Gastrocnemius medialis (tissue), 4 donors: ENCODE results near the gene PACS2. TPM values are rescaled to one million over a fixed set of nuclear protein-coding genes. Genes with fewer than 3 reads are reported as not detected.
A peak's percentile ranks its signal among the peaks of the same experiment; 100 is the strongest.

Source experiments
- ATAC-seq, 2 donors: fragments of 150-250 bp; one replicate each; pipeline ENCODE4 v1.9.1; 2016
- DNase-seq, 2 donors: peaks; one replicate each; pipeline ENCODE4 v3.0.0-alpha.2; 2019
- H3K27ac ChIP-seq, 4 donors: fragments of 200-600 bp; sonication (generic); 1 replicate in 1 of 4; 2 replicates in 3 of 4; pipeline ENCODE4 v1.5.1; 2016 to 2018; ENCODE audit warnings: mild to moderate bottlenecking in 2 of 4, moderate library complexity in 1 of 4
- H3K27me3 ChIP-seq, 3 donors: fragments of 200-600 bp; sonication (generic) in 2 of 3; 1 replicate in 1 of 3; 2 replicates in 2 of 3; pipeline versions ENCODE4 v1.5.1 to v1.6.0; 2016 to 2019; ENCODE audit warnings: mild to moderate bottlenecking in 1 of 3, moderate library complexity in 1 of 3
- H3K36me3 ChIP-seq, 2 donors: fragments of 200-600 bp; sonication (generic) in 1 of 2; one replicate each; pipeline ENCODE4 v1.5.1; 2017 to 2018
- H3K4me1 ChIP-seq, 2 donors: fragments of 200-600 bp; sonication (generic) in 1 of 2; one replicate each; pipeline ENCODE4 v1.5.1; 2016 to 2017; ENCODE audit warnings: mild to moderate bottlenecking in 2 of 2
- H3K4me3 ChIP-seq, 4 donors: fragments of 200-600 bp; sonication (generic) in 3 of 4; 1 replicate in 1 of 4; 2 replicates in 3 of 4; pipeline ENCODE4 v1.5.1; 2016 to 2019; ENCODE audit warnings: mild to moderate bottlenecking in 2 of 4
- H3K9me3 ChIP-seq, 3 donors: fragments of 200-600 bp; sonication (generic) in 2 of 3; 1 replicate in 1 of 3; 2 replicates in 2 of 3; pipeline ENCODE4 v1.5.1; 2016 to 2019
- POLR2A ChIP-seq, 2 donors: fragments of 450-650 bp; IDR thresholded peaks; one replicate each; pipeline ENCODE4 v1.6.1; 2017; ENCODE audit warnings: antibody characterized with exemption in 2 of 2, mild to moderate bottlenecking in 2 of 2, moderate library complexity in 2 of 2
- in situ Hi-C, 4 donors: fragments of 200-750 bp; cut with MboI; loops; one replicate each; pipeline versions ENCODE4 v1.15.0 to v1.8.0; 2017; ENCODE audit warnings: low sequenced_read_pairs in 4 of 4
- intact Hi-C: fragments of 100-400 bp; cut with DNase I; formaldehyde crosslinking; loops from one replicate; pipeline ENCODE4 v1.15.1; 2023; ENCODE audit warnings: low total_unique reads
- total RNA-seq, 4 donors: library from RNA; depleted of rRNA; stranded (reverse); fragments of >200 nt; gene quantifications; one replicate each; pipeline versions ENCODE4 v1.1.0 to v1.2.3, GENCODE V29; 2016
- TF ChIP-seq, protein P1 (sequence below), 5 experiments: fragments of 450-650 bp in 3 of 5; fragments of 200-600 bp in 2 of 5; sonication (generic) in 2 of 5; IDR thresholded peaks in 4 of 5; conservative IDR thresholded peaks in 1 of 5; 1 replicate in 4 of 5; 2 replicates in 1 of 5; pipeline ENCODE4 v1.5.1; 2016 to 2019; ENCODE audit warnings: antibody characterized with exemption in 5 of 5, mild to moderate bottlenecking in 3 of 5, moderate library complexity in 3 of 5

Gene PACS2
- total RNA-seq, 4 donors from 2014 or later, result 81.0 to 115 (median 93.1) TPM

DNA sequence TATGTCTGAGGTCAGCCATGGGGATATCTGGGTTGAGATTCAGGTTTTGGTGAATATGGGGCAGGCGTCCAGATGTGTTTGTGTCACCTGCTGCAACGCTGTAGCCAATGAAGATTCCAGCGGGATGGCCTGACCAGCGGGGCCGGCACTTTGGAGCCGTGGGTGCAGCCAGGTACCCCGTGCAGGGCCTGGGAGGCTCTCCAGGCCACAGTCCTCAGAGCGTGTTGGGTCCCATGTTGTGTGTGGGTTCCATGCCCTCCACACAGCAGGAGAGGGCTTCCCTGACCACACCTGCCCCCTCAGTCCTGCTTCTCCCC lies 80.9 kb downstream of the PACS2 start:
- no peak overlapping the region for H3K27ac ChIP-seq
- no peaks in the 10 kb centered on the region for H3K9me3 ChIP-seq
- DNase-seq, result no peak
- no peaks in the 10 kb centered on the region for H3K27me3 ChIP-seq
- H3K4me3 ChIP-seq, result no peak overlapping the region
- TF ChIP-seq, protein P1, sequence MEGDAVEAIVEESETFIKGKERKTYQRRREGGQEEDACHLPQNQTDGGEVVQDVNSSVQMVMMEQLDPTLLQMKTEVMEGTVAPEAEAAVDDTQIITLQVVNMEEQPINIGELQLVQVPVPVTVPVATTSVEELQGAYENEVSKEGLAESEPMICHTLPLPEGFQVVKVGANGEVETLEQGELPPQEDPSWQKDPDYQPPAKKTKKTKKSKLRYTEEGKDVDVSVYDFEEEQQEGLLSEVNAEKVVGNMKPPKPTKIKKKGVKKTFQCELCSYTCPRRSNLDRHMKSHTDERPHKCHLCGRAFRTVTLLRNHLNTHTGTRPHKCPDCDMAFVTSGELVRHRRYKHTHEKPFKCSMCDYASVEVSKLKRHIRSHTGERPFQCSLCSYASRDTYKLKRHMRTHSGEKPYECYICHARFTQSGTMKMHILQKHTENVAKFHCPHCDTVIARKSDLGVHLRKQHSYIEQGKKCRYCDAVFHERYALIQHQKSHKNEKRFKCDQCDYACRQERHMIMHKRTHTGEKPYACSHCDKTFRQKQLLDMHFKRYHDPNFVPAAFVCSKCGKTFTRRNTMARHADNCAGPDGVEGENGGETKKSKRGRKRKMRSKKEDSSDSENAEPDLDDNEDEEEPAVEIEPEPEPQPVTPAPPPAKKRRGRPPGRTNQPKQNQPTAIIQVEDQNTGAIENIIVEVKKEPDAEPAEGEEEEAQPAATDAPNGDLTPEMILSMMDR (IDR thresholded peaks at IDR 0.05 in 4 of 5, conservative IDR thresholded peaks at IDR 0.05 in 1 of 5), result no peak
- TF ChIP-seq POLR2A (IDR thresholded peaks at IDR 0.05), result no peak
- peaks cover 0 to 13% of the 10 kb centered on the region in 2 donors for H3K36me3 ChIP-seq
- peaks cover 17 to 19% of the 10 kb centered on the region in 2 donors for H3K4me1 ChIP-seq
- no peak for ATAC-seq
- in situ Hi-C loops (no loop called here), intact Hi-C loops (no loop called here)

DNA sequence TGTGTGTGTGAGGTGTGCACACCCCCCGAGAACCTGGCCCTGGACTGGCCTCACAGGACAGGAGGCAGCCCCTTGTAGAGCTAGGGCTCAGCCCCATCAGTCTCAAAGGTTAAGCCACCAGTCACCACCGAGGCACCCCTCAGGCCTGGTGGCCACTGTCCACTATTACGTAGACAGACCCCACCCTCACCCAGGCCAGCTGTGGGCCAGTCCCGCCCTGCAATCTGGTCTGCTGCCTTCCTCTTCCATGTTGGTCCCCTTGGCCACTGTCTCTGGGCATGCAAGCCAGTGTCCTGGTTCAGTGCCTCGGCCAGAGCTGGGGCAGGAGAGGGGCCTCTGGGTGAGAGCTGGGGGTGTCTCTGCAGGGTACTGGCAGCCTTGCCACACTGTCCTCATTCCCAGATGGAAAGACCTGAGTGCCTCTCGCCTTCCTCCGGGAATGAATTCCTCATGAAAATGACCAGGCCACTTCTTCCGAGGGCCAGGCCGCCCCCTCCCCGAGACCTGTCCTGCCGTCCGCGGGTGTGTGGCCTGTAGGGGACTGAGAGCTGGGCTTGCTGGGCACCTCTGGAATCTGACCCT lies 82.9 kb downstream of the PACS2 start:
- H3K4me1 ChIP-seq, result peaks cover 17 to 19% of the 10 kb centered on the region in 2 donors
- intact Hi-C loops (no loop called here), in situ Hi-C loops (no loop called here)
- TF ChIP-seq POLR2A (IDR thresholded peaks at IDR 0.05), result no peak
- TF ChIP-seq, protein P1 (IDR thresholded peaks at IDR 0.05 in 4 of 5, conservative IDR thresholded peaks at IDR 0.05 in 1 of 5), result no peak
- ATAC-seq (peak; percentile 18 to 29), DNase-seq (no peak)
- no peaks in the 10 kb centered on the region for H3K9me3 ChIP-seq
- peak overlapping the region; percentile 70 to 100 (median 94) for H3K4me3 ChIP-seq
- peaks cover 0 to 20% of the 10 kb centered on the region in 2 donors for H3K36me3 ChIP-seq
- peak overlapping the region; percentile 79 to 94 (median 90) for H3K27ac ChIP-seq
- H3K27me3 ChIP-seq, result no peaks in the 10 kb centered on the region

DNA sequence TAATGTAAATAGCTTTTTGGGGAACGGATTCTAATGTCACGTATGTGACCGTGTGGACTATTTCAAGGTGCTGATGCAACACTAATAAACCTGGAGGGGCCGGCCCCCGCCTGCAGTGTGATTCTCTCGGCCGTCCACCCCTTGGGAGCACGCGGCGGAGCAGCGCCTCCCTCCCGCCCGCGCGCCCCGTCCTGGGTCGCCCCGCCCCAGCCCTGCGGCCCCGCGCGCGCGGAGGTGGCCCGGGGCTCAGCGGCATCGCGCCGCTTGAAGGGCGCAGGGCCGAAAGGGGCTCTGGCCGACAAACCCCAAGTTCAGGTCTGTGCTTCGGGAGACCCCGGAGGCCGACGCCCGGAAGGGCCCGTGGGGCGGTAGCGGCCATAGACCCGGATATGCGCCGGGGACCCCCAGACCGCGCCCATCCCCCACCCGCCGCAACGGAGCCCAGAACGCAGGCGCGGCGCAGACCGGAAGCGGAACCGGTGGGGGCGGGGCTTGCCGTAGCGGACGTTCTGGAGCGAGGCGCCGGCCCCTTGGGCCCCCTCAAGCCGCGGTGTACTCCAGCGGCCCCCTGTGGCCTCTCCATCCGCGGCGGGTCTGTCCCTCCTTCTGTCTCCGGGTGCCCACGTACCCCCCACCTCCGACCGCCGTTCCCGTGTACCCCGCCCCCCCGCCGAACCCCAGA lies 83.6 kb downstream of the PACS2 start, which contains the start of gene TEX22:
Gene TEX22, plus strand, starts transcription at position 495 of the 682 bp plus-strand sequence. CDS start 803 bp downstream, outside the sequence.
- Histone ChIP-seq H3K4me1 (peaks cover 17 to 19% of the 10 kb centered on the region in 2 donors), H3K27ac (peak within 1 kb of the TSS; percentile 79 to 94 (median 90)), H3K36me3 (peaks cover 0 to 16% of the 10 kb centered on the region in 2 donors), H3K9me3 (no peaks in the 10 kb centered on the region), H3K27me3 (no peaks in the 10 kb centered on the region), H3K4me3 (peak within 1 kb of the TSS; percentile 70 to 100 (median 94))
- peak; percentile 85 to 91 for ATAC-seq
- intact Hi-C loops, result loop anchor here (1.0 to 2.0 kb wide), 2 partner anchors 17 to 27 kb away; no protein-coding TSS in a partner anchor
- peak; percentile 78 to 82 for DNase-seq
- TF ChIP-seq, protein P1 (IDR thresholded peaks at IDR 0.05 in 4 of 5, conservative IDR thresholded peaks at IDR 0.05 in 1 of 5), result peak in 2 of 5 experiments; percentile 36 to 45
- TF ChIP-seq POLR2A (IDR thresholded peaks at IDR 0.05), result peak; percentile 66 to 81
- in situ Hi-C loops, result no loop called here

DNA sequence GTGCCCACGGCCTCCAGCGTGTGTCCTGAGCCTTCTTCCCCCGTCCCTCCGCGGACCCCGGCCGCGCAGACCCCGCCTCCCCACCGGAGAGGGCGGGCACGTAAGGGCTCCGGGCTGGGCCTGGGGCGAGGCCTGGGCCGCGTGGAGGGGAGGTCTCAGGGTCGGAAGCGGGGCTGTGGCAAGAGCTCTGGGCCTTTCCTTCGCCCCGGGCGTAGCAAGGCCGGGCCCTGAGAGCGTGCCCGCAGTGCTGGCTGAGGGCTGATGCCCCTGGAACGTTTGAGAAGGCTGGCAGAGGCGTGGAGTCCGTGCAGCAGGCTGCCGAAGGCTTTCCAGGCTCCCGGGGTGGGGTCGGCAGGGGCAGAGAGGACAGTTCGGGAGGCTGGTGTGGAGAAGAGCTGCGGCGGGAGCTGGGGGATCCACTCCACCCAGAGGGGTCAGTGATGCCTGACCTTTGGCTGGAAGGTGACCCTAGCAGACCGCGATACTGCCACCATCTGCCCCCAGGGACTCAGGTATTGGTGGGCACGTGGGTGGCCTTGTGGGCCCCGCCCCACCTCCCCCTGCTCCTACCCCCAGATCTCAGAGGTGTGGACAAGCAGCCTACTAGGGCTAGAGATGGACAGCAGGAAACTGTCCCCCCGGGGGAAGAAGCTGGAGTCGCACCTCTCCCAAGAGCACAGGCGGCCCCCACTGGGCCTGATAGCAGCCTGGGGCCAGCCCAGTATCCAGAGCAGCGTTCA lies 84.3 kb downstream of the PACS2 start:
- in situ Hi-C loops, result no loop called here
- no peaks in the 10 kb centered on the region for H3K27me3 ChIP-seq
- DNase-seq, result no peak
- intact Hi-C loops, result loop anchor here (1.0 to 2.0 kb wide), 2 partner anchors 16 to 28 kb away; no protein-coding TSS in a partner anchor
- peaks cover 0 to 16% of the 10 kb centered on the region in 2 donors for H3K36me3 ChIP-seq
- TF ChIP-seq POLR2A (IDR thresholded peaks at IDR 0.05), result no peak
- TF ChIP-seq, protein P1 (IDR thresholded peaks at IDR 0.05 in 4 of 5, conservative IDR thresholded peaks at IDR 0.05 in 1 of 5), result no peak
- ATAC-seq, result peak; percentile 31
- no peaks in the 10 kb centered on the region for H3K9me3 ChIP-seq
- peak overlapping the region; percentile 70 to 100 (median 94) for H3K4me3 ChIP-seq
- peaks cover 17 to 19% of the 10 kb centered on the region in 2 donors for H3K4me1 ChIP-seq
- peak overlapping the region; percentile 79 to 94 (median 90) for H3K27ac ChIP-seq
